Measurements from ENCODE around the gene AK9.
"Not testable (repeated sequence)": the region's sequence is repeated elsewhere in the genome, so short reads cannot be mapped to it uniquely, and the experiment has no call there.

AK9 gene

DNA sequence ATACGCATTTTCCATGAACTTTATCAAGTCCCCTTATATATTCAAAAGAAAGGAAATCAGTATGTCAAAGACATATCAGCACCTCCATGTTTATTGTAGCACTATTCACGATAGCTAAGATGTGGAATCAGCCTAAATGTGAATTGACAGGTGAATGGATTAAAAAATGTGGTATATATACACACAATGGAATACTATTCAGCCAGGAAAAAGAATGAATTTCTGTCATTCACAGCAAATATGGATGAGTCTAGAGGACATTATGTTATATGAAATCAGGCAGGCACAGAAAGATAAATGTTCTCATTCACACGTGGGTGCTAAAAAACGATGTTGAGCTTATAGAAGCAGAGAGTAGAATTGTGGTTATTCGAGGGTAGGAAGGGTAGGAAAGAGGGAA, 5.4 kb upstream of the AK9 start:
- FAIRE-seq (no peak), DNase-seq (ENCODE audit: low spot score) (no peak)

DNA sequence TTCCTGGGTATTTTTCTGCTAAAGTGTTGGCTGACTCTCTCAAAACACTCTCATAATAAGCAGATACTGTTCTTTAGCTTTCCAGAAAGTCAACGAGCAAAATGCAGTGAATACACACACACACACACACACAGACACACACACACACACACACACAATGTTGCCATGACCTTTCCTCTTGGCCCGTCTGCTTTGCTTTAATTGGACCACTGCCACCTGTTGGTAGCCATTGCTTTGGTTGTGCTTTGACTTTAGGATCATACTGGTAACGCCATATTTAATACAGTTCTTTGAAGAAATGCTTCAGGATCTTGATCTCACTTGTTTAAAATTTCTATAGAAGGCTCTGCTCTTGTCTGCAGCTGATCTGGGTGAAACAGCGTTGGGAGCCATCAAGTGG, 4.5 kb upstream of the AK9 start:
- DNase-seq (ENCODE audit: low spot score) (no peak), FAIRE-seq (no peak)

DNA sequence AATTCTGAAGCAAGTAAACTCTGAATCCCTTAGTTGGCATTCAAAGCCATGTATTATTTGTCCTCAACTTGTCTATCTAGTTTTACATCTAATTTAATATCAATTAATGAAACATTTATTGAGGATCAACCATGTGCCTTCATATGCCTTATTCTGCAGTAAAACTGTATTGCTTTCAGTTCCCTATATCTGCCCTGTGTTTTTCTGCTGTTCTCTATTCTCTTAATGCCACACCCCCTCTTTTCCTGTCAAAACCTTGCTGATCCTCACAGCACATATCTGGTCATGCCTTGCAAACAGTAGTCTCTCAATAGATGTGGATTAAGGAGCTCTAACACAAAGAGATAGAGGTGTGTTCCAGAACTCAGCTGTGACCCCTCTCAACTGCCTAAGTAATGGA, 2.1 kb upstream of the AK9 start:
- DNase-seq (ENCODE audit: low spot score) (no peak), FAIRE-seq (no peak)

DNA sequence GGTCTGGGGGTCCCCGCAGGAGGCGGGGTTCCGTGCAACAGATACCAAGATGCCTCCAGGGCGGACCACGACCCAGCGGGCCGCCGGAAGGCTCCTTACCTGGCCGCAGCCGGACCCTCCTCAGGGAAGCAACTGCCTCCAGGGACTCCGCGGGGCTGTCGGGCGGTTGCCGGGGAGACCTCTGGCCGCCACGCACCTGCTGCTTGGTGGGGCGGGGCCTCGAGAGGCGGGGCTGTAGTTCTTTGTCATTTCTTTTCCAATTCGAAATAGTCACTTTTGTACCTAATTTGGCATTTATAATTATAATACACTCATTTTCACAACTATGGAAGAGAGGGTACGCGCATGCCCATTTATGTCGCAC, 647 bp downstream of the AK9 start:
- DNase-seq (ENCODE audit: low spot score), result peak; percentile 17

DNA sequence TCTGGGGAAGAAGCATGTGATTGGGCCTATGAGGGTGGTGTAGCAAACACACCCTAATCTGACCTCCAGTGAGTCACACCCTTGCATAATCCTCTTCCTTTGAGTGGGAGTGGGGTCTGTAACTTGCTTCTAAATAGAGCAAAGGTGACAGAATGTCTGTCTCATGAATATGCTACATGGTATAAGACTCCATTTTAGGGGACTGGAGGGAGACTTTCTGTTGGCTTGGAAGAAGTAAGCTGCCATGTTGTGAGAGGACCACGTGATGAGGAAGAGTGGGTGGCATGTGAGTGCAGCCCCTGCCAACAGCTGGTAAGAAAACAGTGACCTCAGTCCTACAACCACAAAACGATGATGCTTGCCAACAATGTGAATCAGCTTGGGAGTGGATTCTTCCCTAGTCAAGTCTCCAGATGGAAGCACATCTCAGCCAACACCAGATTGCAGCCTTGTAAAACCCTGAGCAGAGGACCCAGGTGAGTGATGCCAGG, 3.7 kb downstream of the AK9 start:
- DNase-seq (ENCODE audit: low spot score) (peak; percentile 60), FAIRE-seq (no peak)

More for the DNA sequence above, 647 bp downstream of the AK9 start:
- no peak for FAIRE-seq

DNA sequence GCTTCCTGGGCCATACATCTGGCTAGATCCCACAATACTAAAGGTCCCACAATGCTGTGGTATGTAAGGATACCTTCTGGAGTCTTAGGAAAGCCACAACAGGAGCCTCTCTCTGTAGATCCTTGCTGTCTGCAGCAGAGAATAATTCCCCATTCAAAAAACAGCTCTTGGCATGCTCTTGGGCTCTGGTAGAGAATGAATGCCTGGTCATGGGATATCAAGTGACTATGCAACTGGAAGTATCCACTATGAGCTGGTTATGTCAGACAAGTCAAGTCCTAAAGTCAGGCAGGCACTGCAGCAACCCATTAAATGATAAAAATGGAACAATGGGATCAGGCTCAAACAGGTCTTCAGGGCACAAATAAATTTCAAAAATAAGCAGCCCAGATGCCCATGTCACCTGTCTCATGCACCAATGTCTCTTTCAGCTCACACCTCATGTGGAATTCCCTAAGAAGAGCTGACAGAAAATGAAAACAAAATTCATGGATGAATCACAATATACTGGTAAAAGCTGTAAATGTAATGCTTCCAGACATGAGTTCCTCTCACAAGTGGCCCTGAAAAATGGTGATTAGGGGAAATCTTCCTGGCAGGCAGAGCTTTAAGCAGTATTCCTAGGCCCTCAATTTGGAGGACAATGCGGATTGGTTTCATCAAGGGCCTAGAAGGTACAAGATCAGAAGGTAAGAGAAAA, 4.3 kb downstream of the AK9 start:
- FAIRE-seq (no peak), DNase-seq (ENCODE audit: low spot score) (no peak)

DNA sequence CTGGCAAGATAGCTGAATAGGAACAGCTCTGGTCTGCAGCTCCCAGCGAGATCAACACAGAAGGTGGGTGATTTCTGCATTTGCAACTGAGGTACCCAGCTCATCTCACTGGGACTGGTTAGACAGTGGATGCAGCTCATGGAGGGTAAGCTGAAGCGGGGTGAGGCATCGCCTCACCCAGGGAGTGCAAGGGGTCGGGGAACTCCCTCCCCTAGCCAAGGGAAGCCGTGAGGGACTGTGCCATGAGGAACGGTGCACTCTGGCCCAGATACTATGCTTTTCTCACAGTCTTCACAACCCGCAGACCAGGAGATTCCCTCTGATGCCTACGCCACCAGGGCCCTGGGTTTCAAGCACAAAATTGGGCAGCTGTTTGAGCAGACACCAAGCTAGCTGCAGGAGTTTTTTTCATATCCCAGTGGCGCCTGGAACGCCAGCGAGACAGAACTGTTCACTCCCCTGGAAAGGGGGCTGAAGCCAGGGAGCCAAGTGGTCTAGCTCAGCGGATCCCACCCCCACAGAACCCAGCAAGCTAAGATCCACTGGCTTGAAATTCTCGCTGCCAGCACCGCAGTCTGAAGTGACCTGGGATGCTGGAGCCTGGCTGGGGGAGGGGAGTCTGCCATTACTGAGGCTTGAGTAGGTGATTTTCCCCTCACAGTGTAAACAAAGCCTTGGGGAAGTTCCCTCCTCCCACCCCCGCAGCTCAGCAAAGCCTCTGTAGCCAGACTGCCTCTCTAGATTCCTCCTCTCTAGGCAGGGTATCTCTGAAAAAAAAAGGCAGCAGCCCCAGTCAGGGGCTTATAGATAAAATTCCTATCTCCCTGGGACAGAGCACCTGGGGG, 12.1 kb downstream of the AK9 start:
- not testable (repeated sequence) for FAIRE-seq; DNase-seq (ENCODE audit: low spot score)

DNA sequence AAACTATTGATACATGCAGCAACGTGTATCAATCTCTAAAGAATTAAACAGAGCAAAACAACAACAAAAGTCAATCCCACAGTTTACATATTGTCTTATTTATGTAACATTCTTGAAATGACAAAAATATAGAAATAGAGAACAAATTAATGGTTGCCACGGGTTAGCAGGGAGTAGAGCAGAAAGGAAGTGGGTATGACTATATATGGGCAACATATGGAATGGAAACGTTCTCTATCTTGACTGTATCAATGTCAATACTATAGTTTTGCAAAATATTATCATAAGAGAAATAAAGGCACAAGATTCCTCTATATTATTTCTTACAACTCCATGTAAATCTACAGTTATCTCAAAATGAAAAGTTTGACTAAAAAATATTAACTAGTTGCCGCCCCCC, 12.8 kb downstream of the AK9 start:
- FAIRE-seq (no peak), DNase-seq (ENCODE audit: low spot score) (no peak)

DNA sequence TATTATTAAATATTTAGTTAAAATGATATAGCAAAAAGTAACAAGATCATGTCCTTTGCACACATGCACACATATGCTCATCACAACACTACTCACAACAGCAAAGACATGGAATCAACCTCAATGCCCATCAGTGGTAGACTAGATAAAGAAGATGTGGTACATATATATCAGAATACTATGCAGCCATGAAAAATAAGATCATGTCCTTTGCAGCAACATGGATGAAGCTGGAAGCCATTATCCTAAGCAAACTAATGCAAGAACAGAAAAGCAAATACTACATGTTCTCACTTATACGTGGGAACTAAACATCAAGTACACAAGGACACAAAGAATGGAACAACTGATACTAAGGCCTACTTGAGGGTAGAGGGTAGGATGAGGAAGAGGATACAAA, 14.3 kb downstream of the AK9 start:
- FAIRE-seq, result no peak
- no peak for DNase-seq (ENCODE audit: low spot score)

DNA sequence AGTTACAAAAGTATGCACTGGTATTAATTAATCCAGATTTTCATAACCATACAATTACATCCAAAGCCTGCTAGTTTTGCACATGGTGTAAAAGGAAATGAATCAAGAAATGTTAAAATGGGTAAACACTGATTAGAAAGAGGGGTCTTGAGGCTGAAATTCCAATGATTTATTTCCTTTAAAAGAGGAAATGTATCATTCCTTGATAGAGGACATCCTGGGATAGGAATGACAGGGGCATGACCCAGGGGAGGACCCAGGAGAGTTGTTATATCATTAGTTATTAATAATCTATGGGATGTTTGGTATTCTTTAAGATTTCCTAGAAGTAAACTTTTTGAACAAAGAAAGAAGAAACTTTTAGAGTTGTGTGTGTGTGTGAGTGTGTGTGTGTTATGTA, 18.2 kb downstream of the AK9 start:
- FAIRE-seq, result no peak
- no peak for DNase-seq (ENCODE audit: low spot score)

DNA sequence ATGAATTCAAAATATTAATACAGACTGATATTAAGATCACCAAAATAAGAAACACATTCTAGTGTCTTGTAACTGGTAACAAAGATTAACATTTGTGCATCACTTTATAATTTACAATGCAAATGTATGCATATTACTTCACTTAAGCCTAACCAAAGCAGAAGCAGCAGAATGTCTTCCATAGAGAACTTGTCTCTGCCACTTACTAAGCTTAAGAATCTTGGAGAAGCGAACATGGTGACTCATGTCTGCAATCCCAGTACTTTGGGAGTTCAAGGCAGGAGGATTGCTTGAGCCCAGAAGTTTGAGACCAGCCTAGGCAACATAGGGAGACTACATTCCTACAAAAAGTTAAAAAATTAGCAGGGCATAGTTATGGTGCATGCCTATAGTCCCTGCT, 18.8 kb downstream of the AK9 start:
- DNase-seq (ENCODE audit: low spot score), result no peak
- no peak for FAIRE-seq

DNA sequence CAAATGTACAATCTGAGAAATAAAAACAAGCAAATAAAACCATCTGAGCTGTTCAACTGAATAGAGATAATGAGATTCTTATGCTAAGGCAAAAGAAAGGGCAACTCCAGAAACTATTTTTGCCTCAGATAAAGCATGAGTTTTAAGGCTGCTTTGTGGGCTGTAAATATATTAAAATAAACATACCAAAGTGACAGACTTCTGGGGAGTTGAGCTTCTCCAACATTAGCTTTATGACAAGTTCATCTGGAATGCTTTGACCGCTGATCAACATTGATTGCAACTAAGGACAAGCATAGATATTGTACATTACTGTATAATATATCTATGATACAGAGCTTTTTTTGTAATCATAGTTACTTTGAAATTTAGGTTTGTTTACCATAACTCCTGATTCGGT, 19.3 kb downstream of the AK9 start:
- FAIRE-seq (no peak), DNase-seq (ENCODE audit: low spot score) (no peak)

DNA sequence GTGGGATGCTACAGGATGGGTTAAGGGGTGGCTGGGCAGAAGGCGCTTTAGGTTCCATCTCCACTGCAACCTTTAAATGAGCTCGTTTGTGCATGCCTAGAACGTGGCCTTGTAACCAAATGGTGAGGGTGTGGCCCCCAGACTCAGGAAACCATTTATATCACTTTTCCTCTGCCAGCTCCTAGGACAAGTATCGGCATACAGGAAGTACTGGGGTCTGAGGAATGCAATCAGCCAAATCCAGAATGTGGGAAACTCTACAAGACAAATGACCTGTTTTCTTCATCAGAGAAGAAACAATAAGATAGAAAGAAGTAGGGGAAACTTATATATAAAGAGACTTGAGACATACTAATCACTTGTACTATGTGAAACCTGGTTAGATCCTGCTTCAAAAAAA, 21.2 kb downstream of the AK9 start:
- FAIRE-seq (no peak), DNase-seq (ENCODE audit: low spot score) (no peak)

DNA sequence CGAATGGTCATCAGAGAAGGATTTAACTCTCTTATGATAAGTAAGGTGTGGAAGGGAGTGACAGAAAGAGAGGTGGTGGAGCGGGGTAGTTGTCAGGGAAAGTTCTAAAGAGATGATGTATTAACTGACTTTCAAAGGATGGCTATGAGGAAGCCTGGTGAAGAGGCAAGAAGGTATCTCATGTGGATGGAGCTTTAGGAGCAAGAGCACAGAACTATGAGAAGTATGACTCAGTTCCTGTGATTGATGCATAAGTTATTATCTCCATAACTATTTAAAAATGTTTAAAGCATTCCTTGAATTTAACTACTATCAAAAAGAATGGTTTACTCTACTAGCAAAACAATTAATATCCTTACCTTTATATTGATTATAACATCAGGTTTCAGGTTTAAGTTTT, 28.8 kb downstream of the AK9 start:
- DNase-seq (ENCODE audit: low spot score), result no peak
- no peak for FAIRE-seq

DNA sequence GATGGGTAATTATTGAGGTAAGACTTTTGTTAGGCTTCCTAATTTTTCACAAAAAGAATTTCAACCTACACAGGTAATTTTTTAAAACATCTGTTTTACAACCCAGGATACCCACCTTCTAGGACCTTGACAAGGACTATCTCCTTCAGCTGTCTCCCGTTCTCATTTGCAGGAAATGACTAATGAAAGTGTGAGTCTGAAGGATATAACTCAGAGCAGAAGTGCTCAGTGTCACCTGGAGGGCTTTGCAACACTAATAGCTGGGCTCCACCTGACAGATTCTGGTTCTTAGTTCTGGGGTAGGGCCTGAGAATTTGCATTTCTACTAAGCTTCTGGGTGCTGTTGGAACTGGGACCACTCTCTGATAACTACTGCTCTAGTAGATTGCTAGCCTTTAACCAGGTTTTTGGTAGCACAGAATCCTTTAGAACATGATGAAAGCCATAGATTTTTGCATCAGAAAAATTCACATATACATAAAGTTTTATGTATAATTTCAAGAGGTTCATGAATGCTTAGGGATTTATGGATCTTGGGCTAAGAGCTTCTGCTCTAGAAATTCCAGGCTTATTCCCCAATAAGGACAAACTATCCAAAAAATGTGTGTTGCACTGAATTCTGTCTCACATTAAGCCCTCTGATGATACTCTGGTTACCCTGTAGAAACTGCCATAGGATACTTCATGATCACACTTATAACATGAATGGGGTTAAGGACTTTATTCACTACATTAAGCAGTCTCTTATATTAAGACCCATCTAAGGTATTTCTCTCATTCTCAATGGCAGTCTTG, 30.3 kb downstream of the AK9 start:
- DNase-seq (ENCODE audit: low spot score) (peak; percentile 3), FAIRE-seq (no peak)

DNA sequence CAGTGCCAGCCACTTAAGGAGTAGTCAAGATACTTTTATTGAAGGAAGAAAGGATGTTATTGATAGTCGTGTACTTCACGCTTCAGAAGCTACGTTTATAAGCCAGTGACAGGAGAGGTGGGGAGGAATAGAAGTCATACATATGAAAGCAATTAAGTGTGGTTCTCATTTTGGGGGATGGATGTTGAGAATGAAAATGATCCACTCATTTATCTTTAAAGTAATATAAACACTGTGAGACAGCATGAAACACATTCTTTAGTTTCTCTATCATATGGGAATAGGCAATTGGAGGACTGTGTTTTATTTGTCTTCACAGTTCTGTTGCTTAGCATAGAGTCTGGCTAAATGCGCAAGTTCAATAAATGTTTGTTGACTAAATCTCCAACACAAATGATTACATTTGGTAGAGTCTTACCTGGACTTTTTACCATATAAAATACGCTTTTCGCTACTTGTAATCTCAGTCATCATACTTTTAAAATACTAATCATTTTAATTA, 35.2 kb downstream of the AK9 start:
- DNase-seq (ENCODE audit: low spot score) (no peak), FAIRE-seq (no peak)

DNA sequence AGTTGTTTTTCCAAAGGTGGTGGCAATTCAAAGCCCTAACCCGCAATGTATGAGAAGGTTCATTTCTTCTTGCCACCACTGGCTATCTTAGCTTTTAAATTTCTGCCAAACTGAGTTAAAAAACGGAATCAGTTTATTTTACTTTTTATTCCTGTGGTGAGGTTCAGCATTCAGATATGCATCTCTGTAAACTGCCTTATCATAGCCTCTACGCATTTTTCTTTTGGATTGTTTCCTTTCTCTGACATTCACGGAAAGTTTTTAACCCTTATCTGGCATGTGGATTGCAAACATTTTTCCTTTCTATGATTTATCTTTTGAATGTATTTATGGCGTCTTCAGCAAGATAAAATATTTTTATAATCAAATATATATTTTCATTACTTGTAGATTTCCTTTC, 37.7 kb downstream of the AK9 start:
- no peak for FAIRE-seq

DNA sequence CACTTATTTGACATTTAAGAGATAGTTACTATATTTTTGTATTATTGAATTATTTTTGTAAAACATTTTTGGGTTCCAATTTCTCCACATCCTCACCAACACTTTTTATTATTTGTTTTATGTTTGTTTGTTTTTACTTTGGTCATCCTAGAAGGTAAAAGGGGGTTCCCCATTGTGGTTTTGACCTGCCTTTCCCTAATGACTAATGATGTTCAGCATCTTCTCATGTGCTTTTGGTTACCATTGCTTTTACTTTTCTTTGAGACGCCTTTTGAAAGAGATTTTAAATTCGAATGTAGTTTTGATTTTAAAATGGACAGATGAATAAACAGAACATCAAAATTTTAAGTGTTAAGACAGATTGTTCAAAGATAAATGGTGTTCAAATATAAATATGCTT, 46.9 kb downstream of the AK9 start:
- DNase-seq (ENCODE audit: low spot score), result no peak
- FAIRE-seq, result no peak

More for the DNA sequence above, 37.7 kb downstream of the AK9 start:
- DNase-seq (ENCODE audit: low spot score), result no peak

DNA sequence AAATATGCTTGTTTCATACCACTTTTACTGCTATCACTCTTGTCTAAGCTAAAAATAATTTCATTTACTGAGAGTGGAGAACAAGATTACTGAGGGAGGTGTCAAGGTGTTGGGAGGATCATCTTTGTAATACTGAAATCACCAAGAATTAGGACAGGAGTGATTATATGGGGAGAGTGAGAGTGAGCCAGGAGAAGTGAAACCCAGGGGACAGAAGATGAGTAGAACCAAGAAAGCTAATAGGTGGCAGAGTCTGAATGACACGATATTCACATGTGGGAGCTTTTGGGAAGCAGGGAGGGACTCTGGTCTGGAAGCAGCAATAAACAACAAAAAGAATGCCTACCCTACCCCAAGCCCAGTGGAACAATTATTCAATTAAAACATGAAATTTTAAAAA, 58.6 kb downstream of the AK9 start:
- DNase-seq (ENCODE audit: low spot score) (no peak), FAIRE-seq (no peak)

DNA sequence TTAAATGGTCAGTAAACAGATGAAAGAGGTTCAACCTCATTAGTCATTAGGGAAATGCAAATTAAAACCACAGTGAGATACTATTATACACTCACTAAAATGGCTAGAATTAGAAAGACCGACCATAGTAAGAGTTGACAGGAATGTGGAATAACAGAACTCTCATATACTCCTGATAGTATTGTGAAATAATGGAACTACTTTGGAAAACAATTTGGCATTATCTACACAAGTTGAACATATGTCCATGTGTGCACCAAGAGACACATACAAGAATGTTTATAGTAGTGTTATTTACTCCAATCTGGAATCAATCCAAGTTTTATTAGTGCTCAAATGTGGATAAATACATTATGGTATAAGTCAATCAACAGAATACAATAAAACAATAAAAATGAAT, 59.6 kb downstream of the AK9 start:
- DNase-seq (ENCODE audit: low spot score) (no peak), FAIRE-seq (no peak)

DNA sequence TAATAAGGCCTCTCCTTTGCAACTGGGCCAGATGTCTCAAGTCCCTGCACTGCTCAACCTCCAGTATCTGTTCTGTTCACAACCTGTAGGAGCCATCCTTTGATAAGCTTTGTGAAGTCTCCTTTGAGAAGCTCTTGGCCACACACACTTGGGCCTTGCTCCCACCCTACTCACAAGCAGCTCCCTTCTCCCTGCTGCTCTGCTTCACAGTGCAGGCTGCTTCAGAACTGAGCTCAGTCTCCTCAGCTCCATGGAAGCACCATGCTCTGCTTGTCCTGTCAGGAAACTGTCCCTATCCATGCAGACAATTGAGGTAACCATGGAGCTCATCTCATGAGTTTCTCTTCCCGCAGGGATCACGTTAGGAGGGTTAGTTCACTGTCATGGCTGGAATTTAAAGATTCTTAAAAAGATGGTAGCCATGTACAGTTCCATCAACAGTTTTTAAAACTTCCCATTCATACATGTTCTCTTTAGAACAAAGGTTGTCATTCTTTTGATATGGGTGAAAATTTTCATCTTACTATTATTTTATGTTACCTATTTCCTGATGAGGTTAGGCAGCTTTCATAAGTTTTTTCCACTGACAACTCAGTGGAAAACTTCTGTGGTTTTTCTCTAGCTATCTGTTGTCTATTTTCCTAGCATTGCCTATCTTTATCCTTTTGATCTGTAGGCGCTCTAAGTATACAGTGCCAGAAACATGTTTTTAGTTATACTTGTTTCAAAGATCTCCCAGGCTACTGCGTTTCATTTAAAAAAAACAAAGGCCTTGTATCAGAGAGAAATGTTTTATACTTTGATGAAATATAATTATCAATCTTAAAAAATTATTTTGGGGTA, 62.6 kb downstream of the AK9 start:
- DNase-seq (ENCODE audit: low spot score) (no peak), FAIRE-seq (no peak)
